ENCODE measurements around the gene INSIG1. TPM values are rescaled to one million over a fixed set of nuclear protein-coding genes. Genes with fewer than 3 reads are reported as not detected.

INSIG1 gene
- total RNA-seq, 4 donors from 2014 or later, result 70.4 to 256 (median 145) TPM

DNA sequence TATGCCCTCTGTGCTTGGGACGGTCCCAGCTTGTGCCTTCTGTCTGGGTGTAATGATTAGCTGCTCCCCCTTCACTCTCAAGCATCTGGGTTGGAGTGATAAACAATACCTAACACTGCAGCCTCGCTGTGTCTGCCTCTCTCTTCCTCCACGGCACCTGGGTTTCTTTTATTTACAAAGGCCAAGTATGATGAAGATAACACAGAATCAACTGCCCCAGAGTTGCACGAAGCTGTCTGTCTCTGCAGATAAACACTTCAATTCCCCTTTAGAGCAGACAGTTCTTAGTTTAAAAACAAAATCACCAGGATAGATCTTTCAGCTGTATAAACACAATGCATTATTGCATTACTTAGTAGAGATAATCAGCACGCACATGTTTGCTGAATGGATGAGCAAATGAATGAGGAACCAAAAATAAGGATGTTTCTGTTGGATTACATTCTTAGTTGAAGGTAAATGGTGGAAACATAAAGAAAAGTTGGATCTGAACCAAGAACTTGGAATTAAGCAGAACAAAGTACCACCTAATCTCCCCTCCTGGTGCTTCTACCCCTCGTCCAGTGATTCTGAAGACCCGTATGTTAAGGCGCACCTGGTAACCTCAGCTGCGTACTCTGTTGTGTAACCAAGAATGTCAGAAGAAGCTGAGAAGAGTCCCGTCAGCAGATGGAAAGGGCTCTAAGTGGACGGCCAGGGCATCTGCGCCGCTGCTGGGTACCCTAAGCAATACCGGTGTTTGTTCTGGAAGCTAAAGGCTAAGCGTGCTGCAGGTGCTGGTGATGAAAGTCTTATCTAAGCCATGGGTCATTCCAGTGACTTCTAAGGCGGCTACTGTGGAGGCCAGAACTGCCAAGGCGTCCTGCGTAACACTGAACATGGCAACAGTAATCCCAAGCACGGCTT, 26.6 kb downstream of the INSIG1 start:
- TF ChIP-seq, protein P1, sequence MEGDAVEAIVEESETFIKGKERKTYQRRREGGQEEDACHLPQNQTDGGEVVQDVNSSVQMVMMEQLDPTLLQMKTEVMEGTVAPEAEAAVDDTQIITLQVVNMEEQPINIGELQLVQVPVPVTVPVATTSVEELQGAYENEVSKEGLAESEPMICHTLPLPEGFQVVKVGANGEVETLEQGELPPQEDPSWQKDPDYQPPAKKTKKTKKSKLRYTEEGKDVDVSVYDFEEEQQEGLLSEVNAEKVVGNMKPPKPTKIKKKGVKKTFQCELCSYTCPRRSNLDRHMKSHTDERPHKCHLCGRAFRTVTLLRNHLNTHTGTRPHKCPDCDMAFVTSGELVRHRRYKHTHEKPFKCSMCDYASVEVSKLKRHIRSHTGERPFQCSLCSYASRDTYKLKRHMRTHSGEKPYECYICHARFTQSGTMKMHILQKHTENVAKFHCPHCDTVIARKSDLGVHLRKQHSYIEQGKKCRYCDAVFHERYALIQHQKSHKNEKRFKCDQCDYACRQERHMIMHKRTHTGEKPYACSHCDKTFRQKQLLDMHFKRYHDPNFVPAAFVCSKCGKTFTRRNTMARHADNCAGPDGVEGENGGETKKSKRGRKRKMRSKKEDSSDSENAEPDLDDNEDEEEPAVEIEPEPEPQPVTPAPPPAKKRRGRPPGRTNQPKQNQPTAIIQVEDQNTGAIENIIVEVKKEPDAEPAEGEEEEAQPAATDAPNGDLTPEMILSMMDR (IDR thresholded peaks at IDR 0.05; ENCODE audit: low read depth), result no peak

DNA sequence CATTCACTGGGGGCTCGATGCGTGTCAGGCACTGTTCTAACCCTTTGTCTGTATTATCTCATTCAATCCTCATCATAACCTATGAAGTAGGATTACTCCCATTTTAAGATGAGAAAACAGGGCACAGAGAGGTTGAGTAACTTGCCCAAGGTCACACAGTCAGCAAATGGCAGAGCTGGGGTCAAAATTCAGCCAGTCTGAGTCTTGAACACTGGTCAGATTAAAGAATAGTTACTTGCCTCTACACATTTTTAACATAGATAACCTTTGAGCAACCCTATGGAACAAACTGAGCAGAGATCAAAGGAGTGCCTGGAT, 27.2 kb downstream of the INSIG1 start:
- TF ChIP-seq, protein P1 (IDR thresholded peaks at IDR 0.05; ENCODE audit: low read depth), result no peak

DNA sequence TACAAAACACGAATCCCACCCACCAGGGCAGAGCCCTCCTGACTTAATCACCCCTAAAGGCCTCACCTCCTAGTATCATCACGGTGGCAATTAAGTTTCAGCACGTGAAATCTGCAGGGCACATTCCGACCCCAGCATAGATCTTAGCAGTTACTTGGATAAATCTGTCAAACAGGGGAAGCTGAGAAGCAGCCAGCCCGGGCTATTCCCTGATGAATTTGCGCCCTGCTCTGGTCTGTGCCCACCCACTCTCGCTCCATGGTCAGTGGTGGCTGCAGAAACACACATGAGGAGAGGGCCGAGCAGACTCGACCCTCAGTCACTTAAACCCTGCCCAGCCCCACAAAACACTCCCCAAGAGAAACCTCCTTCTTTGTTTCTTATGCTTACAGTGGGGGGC, 28.7 kb downstream of the INSIG1 start:
- TF ChIP-seq, protein P1 (IDR thresholded peaks at IDR 0.05; ENCODE audit: low read depth), result no peak

DNA sequence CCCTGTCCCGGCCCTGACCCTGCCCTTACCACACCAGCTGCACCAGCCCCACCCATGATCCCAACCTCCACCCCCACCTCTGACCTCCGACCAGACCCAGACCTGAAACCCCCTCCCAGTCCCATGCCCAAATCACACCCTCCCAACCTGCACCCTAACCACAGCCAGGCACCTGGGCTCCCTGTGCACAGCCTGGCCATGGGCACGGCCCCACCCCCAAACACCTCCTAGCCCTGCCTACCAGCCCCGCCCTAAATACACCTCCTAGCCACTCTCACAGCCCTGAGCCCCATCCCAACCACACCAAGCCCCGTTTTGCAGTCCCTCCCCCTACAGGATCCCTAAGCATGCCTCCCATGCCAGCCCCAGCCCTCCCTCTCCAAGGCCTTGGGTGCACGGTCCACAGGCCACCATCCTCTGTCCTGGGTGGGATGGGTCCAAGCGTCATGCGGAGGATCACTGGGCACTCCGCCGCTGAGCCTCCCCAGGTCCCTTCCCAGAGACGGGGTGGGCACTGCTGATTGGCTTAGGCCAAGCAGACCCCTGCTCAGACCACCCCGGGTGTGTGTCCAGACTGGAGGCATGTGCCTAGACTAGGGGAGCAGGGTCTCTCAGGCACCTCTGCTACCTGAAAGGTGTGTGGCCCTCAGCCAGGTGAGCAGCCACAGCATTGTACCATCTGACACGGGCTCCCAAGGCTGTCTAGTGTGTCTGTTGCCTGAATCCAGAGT, 30.1 kb downstream of the INSIG1 start:
- TF ChIP-seq, protein P1 (IDR thresholded peaks at IDR 0.05; ENCODE audit: low read depth), result no peak

DNA sequence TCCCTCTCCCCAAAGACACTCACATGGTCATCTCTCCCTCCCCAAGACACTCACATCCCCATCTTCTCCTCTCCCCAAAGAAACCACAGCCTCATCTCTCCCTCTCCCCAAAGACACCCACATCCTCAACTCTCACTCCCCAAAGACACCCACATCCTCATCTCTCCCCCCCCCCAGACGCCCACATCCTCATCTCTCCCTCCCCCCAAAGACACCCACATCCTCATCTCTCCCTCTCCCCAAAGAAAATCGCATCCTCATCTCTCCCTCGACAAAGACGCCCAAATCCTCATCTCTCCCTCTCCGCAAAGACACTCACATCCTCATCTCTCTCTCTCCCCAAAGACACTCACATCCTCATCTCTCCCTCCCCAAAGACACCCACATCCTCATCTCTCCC, 31.5 kb downstream of the INSIG1 start:
- TF ChIP-seq, protein P1 (IDR thresholded peaks at IDR 0.05; ENCODE audit: low read depth), result no peak

DNA sequence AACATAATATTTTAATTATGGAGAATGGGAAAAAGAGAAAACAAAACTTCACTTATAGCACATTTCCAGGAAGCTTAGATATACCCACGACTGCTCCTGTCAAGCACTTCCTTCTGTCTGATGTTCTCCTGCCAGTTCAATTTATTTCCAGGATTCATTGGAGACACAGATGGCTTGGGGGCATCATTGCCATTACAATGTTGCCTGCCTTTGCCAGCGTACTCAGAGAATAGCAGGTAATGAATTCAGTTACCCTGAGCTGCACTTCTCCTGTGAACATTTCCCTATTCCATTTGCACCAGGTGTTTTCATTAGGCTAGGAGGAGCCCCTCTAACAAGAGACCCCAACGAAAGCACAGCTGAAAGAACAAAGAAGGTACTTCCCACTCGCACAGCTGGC, 33.7 kb downstream of the INSIG1 start:
- TF ChIP-seq, protein P1 (IDR thresholded peaks at IDR 0.05; ENCODE audit: low read depth), result no peak

Measured in subcutaneous adipose tissue (tissue), 4 donors.